ENCODE results near the gene LUC7L2.
"Not testable (repeated sequence)": the region's sequence is repeated elsewhere in the genome, so short reads cannot be mapped to it uniquely, and the experiment has no call there.

The LUC7L2 gene

DNA sequence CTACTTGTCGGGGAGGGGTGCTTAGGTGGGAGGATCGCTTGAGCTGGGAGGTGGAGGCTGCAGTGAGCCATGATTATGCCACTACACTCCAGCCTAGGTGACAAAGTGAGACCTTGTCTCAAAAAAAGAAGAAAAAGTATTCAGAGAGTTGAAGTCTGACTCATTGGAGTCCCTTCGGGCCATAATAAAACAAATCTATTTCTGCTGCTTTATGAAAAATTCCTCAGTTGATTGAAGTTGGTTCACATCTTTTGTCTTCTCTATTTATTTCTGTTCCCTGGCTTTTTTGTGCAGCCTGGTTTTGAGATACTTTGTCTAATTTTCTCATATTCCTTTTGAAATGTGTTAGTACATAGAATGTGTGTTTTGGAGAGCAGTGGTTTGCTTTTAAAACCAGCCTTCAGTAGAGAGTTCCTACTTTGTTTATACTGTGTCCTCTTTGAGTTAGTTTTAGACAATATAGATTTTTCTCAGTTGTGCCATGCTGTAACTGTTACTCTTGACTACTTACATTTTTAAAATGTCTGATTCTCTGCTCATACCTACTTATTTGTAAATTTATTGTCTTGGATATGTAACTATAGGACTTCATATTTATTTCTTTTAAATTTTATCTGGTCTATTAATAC lies 36.7 kb downstream of the LUC7L2 start:
- DNase-seq (ENCODE audit: low read depth, low spot score), result no peak

DNA sequence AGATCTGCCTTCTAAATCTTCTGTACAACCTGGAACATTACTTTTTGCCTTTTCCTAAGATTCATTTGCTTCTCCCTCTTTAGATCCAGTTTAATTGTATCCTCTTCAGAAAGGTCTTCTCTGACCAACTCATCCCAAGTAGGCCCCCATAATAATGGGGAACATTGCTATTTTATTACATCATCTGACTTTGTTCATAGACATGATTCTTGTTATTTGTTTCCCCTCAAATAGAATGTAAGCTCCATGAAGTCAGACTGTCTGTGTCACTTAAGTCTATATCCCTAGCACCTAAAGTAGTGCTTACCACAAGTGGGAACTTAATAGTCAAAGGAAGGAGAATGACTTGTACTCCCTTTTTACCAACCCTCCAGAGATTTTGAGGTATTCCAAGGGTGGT lies 37.5 kb downstream of the LUC7L2 start:
- DNase-seq (ENCODE audit: low read depth, low spot score), result no peak

DNA sequence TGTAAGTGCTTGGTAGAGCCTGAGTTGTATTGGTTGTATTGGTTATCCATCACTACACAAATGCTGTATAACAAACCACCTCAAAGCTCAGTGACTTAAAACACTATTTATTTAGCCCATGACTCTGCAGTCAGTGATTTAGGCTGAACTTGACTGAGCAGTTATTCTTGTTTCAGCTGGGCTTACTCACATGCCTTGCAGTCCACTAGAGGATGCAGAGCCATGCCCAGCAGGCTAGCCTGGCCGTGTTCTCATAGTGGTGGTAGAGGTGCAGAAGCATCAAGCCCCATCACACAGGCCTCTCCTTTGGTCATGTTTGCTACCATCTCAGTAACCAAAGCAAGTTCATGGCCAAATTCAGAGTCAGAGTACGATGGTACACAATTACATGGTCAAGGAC lies 43.9 kb downstream of the LUC7L2 start:
- DNase-seq (ENCODE audit: low read depth, low spot score), result no peak

DNA sequence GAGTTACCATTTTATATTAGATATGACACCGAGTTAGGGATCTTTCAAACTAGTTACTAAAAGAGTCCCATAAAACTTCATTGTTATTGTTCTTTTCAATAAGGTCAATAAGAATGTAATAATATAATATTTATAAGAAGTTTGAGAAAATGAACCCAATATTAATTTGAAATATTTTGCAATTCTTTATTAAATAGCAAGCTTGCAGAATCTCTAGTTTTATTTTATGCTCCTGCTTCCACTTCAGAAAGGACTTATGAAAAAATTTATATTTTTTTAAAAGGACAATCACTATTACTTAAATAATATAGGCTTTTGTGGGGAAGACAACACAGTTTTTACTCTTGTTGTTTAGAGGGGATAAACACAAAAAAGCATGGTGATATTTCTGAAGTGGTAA lies 47.9 kb downstream of the LUC7L2 start:
- DNase-seq (ENCODE audit: low read depth, low spot score), result no peak

DNA sequence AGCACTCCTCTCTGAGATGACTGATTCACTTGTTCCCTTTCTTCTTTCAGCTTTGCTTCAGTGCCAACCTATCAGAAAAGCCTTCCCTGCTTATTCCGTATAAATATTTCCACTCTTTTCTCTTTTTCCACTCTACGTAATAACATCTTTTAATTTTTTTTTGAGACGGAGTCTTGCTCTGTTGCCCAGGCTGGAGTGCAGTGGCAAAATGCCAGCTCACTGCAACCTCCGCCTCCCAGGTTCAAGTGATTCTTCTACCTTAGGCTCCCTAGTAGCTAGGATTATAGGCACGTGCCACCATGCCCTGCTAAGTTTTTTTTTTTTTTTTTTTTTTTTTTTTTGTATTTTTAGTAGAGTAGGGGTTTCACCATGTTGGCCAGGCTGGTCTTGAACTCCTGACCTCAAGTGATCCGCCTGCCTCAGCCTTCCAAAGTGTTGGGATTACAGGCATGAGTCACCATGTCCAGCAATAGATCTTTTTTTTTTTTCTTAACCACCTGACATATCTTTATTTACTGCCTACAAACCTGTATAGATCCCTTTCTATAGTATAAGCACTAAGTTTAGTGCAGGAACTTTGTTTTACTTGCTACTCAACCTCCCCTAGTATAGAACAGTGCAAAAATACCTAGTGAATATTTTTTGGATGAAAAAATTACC lies 55.2 kb downstream of the LUC7L2 start:
- not testable (repeated sequence) for DNase-seq (ENCODE audit: low read depth, low spot score)

DNA sequence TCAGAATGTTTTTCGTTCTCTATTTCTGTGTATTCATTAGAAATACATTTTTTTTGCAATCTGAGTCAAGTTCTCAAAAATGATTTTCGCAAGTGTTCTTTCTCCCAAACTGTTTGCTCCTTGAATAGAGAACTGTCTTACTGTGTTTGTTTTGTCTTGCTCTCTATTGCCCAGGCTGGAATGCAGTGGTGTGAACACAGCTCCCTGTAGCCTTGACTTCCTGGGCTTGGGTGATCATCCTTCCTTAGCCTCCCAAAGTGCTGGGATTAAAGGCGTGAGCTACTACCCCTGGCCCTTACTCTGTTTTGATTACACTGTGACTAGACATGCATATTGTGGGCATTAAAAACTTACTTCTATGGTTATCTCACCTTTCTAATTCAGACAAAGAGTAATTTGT lies 56.7 kb downstream of the LUC7L2 start:
- no peak for DNase-seq (ENCODE audit: low read depth, low spot score)

DNA sequence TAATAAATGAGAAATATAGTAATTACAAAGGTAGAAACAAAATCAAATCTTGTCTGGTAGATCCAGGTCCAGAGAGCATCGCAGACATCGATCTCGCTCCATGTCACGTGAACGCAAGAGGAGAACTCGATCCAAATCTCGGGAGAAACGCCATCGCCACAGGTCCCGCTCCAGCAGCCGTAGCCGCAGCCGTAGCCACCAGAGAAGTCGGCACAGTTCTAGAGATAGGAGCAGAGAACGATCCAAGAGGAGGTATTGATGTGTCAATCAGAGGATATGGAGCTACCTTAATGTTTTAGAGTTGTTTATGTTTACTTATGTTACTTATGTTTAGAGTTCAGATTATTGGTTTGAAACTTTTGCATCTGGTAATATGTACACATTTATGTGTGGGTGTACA lies 57.8 kb downstream of the LUC7L2 start:
- no peak for DNase-seq (ENCODE audit: low read depth, low spot score)

DNA sequence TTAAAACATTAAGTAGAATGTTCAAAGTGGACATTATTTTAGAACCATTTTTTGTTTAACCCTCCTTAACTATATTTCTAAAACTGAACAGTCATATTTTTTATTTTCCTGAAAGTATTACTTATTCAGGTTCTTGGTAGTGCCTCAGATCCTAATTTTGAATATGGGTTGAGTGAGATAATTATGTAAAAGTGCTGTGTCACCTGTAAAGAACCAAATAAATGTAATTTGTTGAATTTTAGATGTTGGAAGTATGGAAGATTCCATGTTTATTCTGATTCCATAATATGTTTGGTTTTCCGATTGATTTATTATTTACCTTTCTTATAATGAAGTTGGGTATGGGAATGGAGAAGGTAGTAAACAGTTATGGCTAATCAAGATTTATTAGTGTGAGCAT lies 61.4 kb downstream of the LUC7L2 start:
- no peak for DNase-seq (ENCODE audit: low read depth, low spot score)

DNA sequence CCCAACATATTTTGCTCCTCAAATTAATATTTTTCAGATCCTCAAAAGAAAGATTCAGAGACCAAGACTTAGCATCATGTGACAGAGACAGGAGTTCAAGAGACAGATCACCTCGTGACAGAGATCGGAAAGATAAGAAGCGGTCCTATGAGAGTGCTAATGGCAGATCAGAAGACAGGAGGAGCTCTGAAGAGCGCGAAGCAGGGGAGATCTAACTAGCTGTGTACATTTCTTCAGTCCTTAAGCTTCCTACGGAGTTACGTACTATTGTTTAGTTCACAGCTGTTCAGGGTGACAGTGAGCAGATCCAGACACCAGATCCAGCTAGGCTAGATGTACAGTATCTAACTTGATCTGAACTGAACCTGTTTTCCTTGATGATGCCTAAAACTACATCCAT lies 62.4 kb downstream of the LUC7L2 start:
- DNase-seq (ENCODE audit: low read depth, low spot score), result no peak

DNA sequence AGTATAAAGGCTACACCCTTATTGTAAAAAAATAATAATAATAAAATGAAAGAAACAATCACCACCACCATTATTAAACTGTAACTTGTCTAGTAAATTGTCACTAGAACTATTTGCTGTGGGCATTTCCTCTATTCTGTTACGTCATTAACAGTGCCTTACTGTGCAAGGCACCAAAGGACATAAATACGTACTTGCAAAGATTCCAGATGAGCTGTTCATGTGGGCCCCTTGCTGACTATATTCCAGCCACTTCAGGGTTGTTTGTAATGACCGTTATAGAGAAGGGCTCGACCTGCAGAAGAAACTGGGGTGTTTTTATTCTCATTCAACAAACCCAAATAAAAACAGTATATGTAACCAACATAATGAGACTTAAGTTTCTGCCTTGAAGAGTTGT lies 63.4 kb downstream of the LUC7L2 start:
- no peak for DNase-seq (ENCODE audit: low read depth, low spot score)

DNA sequence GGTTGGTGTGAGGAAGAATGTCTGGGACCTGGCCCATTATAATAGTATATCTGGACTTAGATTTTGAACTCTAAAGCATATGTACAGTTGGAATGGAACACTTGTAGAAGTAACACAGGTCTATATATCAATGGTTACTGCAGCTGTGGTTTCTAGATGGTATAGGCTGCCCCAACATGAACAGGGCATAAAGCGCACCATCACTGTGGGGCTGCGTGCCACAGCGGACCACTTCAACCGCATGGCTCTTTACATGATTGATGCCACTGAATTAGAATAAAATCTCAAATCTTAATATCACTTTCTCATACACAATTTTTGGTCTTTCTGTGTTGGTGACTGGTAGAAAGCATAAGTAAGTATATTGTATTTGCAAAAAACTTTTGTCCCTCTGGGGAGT lies 64.3 kb downstream of the LUC7L2 start:
- DNase-seq (ENCODE audit: low read depth, low spot score), result no peak

DNA sequence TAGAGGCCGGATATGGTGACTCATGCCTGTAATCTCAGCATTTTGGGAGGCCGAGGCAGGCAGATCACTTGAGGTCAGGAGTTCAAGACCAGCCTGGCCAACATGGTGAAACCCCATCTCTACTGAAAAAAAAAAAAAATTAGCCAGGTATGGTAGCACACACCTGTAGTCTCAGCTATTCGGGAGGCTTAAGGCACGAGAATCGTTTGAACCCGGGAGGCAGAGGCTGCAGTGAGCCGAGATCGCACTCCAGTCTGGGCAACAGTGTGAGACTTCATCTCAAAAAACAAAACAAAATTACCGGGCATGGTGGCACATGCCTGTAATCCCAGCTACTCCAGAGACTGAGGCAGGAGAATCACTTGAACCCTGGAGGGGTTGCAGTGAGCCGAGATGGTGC lies 66.0 kb downstream of the LUC7L2 start:
- not testable (repeated sequence) for DNase-seq (ENCODE audit: low read depth, low spot score)

DNA sequence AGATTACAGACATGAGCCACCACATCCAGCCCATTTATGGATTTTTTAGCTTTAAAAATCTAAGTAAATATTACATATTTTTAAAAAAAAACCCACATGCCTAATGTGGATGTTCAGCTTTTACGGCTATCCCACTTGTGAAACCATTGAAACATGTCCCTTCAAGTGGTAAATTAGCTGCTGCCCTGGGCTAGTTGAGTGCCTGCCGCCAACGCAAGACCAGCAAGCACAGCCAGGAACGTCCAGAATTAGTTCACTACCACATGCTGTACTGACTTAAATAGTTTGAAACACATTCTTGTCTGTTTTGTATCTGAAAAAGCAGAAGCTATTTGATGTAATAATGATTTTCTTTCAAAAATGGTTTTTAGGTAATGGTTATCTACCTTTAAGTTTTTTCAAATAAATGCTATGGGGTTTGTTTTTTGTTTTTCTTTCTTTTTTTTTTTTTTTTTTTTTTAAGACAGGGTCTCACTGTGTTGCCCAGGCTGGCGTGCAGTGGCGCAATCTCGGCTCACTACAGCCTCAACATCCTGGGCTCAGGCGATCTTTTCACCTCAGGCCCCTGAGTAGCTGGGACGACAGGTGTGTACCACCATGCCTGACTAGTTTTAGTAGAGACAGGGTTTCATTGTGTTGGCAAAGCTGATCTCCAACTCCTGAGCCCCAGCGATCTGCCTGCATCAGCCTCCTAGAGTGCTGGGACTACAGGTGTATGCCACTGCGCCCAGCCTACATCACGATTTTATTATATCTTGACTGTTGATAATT lies 66.7 kb downstream of the LUC7L2 start:
- DNase-seq (ENCODE audit: low read depth, low spot score), result no peak

DNA sequence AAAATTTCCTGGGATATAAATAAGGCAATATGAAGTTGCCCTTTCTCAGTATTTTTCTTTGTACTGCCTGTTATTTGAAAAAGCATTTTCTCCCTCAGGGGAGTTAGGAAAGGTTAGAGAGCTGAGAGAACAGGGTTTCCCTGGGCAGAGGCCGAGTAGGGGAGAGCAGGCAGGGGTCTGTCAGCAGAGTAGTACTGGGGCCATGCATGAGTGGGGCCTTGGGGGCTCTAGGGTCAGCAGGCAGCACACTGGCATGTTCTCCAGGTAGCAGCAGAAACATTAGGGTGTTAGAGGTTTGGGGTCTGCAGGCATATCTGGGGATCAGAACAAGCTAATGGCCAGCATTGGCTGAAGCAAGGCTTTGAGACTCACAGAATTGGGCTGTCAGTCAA lies 67.3 kb downstream of the LUC7L2 start:
- no peak for DNase-seq (ENCODE audit: low read depth, low spot score)

DNA sequence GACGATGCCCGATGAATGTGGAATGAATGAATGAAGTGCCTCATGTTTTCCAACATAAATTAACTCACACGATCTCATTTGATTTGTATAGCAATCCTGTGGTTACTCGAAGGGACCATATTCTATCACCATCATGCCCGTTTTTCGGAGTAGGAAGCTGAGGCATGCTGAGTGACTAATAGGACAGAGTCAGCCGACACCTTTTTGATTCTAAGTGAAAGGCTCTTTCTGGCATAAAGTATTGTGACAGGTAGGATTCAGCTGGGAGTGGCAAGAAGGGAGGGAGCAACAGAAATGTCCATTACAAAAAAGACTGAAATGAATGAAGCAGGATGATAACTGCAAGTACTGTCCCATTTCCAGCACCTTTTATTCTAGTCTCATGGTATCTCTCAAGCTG lies 68.1 kb downstream of the LUC7L2 start:
- no peak for DNase-seq (ENCODE audit: low read depth, low spot score)

DNA sequence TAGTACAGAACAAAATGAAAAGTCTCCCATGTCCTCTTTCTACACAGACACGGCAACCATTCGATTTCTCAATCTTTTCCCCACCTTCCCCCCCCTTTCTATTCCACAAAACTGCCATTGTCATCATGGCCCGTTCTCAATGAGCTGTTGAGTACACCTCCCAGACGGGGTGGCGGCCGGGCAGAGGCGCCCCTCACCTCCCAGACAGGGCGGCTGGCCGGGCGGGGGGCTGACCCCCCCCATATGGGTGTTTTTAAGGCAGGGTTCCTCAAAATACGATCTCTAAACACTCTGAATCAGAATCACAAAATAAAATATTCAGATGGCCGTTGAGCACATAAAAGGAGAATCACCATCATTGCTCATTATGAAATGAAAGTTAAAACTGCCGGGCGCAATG lies 70.0 kb downstream of the LUC7L2 start:
- not testable (repeated sequence) for DNase-seq (ENCODE audit: low read depth, low spot score)

DNA sequence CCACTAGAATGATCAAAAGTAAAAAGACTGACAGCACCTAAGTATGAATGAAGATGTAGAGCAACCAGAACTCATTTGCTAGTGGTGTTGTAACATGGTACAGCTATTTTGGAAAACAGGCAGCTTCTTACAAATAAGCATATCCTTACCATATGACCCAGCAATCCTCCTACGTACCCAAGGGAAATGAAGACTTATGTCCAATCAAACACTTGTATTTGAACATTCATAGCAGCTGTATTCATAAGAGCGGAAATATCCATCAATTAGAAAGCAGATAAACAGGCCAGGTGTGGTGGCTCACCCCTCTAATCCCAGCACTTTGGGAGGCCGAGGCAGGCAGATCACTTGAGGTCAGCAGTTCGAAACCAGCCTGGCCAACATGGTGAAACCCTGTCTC lies 70.7 kb downstream of the LUC7L2 start:
- no peak for DNase-seq (ENCODE audit: low read depth, low spot score)

DNA sequence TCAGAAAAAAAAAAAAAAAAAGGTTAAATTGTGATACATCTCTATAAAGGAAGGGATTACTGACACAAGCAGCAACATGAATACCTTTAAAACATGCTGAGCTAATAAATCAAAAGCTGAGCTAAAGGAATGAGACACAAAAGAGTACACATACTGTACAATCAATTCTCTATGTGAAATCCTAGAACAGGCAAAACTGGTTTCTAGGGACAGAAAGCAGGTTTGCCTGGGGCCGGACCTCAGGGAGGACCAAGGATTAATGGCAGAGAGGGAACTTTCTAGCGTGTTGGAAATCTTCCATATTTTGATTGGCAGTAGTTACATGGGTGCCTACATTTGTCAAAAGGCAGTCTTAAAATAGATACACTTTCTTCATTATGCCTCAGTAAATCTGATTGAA lies 71.3 kb downstream of the LUC7L2 start:
- DNase-seq (ENCODE audit: low read depth, low spot score), result no peak

DNA sequence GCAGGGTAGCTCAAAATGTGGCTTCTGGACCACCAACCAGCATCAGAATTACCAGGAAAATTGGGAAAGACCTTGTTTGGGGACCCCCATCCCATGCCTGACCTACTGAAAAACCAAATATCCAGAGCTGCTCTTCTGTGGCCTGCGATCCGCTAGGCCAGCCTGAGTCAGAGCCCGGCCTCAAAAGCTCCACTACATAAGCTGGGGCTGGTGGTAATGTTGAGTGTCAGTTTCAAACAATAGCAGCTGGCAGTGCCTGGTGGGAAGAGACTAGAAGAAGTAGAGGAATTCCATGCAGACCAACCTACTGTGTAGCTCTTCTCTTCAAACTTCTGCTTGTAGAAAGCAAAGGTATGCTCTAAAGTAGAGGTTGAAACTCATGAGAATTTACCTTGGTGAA lies 71.8 kb downstream of the LUC7L2 start:
- DNase-seq (ENCODE audit: low read depth, low spot score), result no peak

DNA sequence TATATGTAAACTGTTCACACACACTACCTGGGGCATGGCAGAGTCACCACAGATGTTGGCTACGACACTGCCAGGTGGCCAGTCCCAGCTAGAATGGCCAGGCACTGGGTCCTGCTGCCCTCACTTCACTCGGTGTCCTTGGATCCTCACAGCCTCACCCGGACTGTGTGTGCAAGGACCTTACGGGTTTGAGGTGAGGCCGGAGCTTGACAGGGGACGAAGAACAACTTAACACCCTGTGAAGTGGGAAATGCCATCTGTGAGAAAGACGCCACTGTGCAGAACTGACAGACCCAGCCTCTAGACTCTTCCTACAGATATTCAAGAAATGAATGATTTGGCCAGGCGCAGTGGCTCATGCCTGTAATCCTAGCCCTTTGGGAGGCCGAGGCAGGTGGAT lies 77.1 kb downstream of the LUC7L2 start:
- DNase-seq (ENCODE audit: low read depth, low spot score), result no peak

DNA sequence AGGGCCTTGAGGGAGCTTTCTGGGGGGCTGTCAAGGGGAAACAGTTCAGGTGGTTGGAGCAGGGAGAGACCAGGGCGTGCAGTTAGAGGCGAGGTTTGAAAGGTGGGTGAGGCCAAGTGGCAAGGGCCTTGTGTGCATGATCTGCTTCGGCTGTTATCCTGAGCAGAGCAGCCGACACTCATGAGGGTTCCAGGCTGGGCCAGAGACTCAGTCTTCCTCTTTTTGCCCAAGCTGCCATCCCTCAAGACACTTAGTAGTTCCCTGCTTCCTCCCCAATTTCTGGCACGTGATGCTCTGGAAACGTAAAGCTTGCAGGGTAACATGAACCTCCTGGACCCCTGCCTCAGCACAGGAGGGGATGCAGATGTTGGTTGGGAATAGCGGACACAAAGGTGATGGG lies 79.7 kb downstream of the LUC7L2 start:
- DNase-seq (ENCODE audit: low read depth, low spot score), result no peak

DNA sequence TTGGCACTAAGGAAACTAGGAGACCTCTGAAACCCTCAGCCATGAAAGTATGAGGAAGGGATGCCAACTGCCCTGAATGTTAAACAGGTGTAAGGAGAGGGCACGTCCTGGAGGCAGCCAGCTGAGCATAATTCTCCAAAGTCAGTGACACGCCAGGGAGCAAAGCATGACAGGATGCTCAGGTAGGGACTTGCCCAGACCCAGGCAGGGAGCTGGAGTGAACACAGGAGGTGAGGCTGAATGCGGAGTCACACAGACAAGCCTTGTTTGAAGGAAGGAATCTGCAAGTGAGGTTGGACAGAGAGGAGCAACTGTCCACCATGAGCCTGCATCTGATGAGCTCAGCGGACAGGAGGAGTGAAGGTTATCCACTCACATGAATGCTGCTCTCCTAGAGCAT lies 82.3 kb downstream of the LUC7L2 start:
- no peak for DNase-seq (ENCODE audit: low read depth, low spot score)
